HG02759 (cell line): ENCODE measurements around the gene ZNF428.
"Not testable (repeated sequence)": the region's sequence is repeated elsewhere in the genome, so short reads cannot be mapped to it uniquely, and the experiment has no call there.

Experiments used
- ATAC-seq: cut with Tn5 transposase; IDR thresholded peaks from one replicate; pipeline ENCODE4 v1.9.1; 2021; ENCODE audit warnings: mild to moderate bottlenecking, moderate library complexity; ENCODE audit not compliant: unreplicated experiment

ZNF428 gene

GRCh38 chr19:43595605-43595998 lies 23.8 kb downstream of the ZNF428 start:
- ATAC-seq, result peak; percentile 9

DNA sequence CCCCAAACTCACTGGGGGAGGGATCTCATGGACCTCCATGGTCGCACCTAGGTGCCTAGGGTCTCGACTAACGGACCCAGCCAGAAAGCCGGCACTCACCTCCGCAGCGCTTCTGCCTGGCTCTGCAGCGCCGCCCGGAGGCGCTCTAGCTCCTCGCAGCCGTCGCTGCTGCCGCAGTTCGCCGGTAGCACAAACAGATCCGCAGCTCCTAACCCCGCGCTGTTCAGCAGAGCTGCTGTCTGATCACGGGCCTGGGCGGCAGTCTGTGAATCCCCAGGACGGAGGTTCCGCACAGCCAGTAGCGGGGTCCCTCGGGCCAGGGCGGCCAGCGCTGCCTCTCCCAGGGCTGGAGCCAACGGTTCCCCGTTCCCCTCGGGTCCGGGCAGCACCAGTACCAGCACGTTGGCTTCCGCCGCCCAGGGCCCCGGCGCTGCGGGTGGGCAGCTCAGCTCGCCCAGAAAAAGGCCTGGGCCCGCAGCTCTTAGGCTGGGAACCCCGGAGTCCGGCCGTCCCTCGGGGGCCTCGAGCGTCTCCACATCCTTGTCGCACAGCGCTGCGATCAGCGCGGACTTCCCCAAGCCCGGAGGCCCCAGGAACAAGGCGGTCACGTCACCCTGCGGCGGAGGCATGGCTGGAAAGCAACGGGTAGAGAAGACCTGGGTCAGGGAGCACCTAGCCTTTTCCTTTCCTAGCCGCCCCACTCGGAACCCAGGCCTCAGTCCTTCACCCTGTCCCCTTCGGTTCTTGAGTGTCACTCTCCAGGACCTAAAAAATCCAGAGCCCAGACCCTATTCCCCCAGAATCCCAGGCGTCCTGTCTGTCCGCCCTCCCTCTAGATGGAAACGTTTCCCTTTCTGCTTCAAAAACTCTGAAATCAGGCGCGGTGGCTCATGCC lies 24.5 kb downstream of the ZNF428 start:
- ATAC-seq, result peak; percentile 33

DNA sequence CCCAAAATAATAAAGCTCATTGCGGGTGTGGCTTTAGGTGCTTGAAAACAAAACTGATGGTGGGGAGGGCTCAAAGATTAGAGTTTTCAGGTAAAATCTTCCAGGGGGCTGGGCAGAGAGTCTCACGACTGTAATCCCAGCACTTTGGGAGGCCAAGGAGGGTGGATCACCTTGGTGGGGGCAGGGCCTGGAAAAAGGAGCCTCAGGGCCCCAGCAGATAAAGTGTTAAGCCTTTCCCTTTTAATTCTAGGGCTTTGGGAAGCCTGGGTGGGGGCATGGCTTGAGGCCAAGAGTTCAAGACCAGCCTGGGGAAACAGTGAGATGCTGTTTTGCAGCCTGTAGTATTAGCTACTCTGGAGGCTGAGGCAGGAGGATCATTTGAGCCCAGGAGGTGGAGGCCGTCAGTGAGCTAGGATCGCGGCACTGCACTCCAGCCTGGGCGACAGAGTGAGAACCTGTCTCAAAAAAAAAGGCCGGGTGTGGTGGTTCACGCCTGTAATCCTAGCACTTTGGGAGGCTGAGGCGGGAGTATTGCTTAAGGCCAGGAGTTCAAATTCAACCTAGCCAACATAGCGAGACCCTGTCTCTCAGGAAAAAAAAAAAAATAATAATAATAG lies 25.2 kb downstream of the ZNF428 start:
- no peak for ATAC-seq

GRCh38 chr19:43592800-43593350 lies 26.6 kb downstream of the ZNF428 start:
- no peak for ATAC-seq

DNA sequence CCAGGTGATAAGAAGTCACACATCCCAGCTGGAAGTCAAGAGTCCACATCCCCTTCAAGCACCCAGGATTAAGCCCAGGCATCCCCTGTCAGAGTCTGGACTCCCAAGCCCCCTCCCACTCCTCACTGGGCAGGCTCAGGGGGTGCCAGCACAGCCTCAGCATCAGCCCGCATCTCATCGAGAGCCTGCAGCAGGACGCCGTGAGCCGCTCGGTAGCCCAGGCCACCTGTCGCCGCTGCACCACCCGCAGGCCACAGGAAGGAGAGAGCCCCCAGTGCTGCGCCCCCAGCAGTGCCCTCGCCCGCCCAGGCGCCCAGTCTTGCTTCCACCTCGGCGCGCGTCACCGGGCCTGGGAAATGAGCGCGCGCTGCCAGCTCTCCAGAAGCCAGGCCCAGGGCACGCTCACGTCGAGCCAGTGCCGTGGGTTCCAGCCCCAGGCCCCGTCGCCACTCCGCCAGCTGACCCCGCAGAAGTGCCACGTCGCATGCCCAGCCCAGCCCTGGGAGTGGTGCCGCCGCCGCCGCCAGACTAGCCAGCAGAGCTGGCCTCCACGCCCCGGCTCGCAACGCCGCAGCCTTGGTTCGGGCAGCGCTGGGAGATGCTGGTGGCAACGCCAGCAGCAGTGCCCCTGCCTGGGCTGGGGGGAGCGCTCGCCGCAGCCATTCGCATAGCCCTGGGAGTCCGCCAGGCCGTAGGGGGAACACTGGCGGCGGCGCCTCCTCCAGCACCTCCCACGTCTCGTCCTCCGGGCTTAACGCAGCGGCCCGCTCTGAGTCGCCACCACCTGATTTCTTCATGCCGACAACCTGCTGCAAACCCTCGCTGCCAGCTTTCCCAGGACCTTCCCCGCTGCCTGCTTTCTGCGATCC lies 27.3 kb downstream of the ZNF428 start:
- ATAC-seq, result no peak

DNA sequence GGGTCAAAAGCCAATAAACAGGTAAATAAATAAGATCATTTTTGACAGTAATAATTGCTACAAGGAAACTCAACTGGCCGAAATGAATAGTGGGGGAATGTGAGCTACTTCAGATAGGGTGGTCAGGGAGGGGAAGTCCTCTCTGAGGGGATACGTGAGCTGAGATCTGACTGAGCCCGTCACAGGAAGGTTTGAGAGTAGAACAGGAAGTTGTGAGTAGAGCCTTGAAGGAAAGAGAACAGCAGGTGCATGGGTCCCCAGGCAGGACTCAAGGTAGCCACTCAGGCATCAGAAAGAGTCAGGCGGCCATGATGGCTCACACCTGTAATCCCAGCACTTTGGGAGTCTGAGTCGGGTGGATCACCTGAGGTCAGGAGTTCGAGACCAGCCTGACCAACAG lies 29.8 kb downstream of the ZNF428 start:
- no peak for ATAC-seq

DNA sequence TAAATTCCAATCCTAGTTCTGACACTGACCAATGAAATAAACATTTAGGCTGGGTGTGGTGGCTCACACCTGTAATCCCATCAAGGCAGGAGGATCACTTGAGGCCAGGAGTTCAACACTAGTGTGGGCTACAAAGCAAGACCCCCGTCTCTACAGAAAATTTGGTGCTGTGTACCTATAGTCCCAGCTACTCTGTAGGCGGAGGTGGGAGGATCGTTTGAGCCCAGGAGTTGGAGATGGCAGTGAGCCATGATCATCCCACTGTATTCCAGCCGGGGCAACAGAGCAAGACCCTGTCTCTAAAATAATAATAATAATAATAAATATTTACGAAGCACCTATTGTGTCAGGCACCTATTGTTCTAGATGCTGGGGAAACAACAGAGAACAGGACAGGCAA lies 30.2 kb downstream of the ZNF428 start:
- no peak for ATAC-seq

- ATAC-seq, result not testable (repeated sequence)
Measured at GRCh38 chr19:43587029-43587428, 32.4 kb downstream of the ZNF428 start.

- no peak for ATAC-seq
Measured at GRCh38 chr19:43586346-43586745, 33.1 kb downstream of the ZNF428 start.

GRCh38 chr19:43584484-43584883 lies 34.9 kb downstream of the ZNF428 start:
- ATAC-seq, result peak; percentile 42

DNA sequence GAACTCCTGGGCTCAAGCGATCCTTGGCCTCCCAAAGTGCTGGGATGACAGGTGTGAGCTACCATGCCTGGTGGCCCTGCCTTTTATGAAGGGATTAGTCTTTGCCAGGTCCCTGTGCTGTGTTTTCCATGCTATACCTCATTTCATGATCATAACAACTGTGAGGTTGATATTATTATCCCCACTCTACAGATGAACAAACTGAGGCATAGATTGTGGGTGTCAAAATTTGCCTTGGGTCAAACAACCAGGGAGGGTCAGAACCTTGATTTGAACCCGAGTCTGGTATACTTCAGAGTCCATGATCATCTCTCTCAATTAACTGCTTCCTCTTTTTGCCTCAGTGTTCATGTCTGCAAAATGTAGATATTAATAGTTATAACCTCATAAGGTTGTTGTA lies 36.9 kb downstream of the ZNF428 start:
- ATAC-seq, result no peak

DNA sequence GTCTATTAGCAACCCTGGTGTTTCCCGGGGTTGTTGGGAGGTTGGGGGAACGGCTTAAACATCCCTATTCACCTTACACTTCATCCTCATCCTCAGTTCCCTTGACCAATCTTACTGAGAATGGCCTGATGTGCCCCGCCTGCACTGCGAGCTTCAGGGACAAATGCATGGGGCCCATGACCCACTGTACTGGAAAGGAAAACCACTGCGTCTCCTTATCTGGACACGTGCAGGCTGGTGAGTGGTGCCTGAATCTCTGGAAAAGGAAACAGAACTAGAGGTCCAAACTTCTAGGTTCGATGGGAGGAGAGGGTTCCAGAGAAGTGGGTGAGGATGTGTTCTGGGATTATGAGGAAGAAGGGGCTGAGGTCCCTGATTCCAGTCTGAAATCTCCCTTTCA lies 38.0 kb downstream of the ZNF428 start:
- ATAC-seq, result no peak

DNA sequence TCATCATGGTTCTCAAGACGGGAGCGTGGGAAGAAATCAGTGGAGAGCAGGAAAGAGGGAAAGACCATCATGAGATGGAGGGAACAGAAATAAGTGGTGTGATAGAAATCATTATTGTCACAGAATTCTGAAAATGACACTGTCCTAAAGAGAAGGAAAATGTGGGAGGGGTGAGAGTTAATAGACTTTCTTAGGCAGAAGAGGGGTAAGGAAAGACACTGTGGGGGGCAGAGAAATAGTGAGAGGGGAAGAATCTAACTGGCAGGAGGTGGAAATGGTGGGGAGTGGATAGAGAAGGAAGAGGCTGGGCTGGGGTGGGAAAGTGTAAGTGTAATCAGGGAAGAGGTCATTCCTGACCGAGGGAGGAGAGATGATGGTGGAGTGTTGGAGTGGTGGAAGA lies 40.6 kb downstream of the ZNF428 start:
- ATAC-seq, result no peak

GRCh38 chr19:43575955-43576878 lies 43.2 kb downstream of the ZNF428 start:
- ATAC-seq, result no peak

GRCh38 chr19:43575156-43575950 lies 44.1 kb downstream of the ZNF428 start, which contains the start of the genes PINLYP and XRCC1:
TSS of gene PINLYP (plus strand) at chr19:43575801. CDS start at chr19:43577192, 1,391 bp downstream.
TSS of gene XRCC1 (minus strand) at chr19:43575527. CDS start at chr19:43575458, 69 bp downstream.
- ATAC-seq, result peak; percentile 96

DNA sequence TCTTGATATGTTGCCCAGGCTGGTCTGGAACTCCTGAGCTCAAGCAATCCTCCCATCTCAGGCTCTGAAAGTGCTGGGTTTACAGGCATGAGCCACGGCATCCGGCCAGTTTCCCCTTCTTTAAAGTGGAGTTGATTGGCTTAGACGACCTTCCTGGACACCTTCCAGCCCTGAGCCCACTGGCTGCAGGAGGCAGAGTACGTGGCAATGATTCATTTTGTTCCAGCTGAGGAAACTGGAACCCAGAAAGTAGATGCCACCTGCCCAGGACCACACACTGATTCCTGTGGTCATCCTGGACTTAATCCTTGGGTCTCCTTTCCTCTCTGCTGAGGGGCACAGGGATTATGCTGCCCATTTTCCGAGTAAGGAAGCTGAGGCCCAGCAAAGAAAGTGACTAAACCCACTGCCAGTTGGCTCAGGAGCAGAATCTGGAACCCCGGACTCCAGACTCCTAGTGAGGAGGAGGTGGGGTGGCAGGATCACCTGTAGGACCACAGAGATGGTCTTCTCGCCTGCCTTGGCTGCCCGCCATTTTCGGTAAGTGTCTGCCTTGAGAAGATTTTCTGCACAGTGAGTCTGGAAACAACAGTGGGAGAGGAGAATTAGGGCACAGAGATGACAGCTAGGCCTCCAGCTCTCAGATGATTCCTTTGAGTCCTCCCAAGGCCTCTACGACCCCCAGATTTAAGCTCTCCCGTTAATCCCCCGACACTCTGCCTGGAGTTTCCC lies 44.8 kb downstream of the ZNF428 start:
- ATAC-seq, result no peak

DNA sequence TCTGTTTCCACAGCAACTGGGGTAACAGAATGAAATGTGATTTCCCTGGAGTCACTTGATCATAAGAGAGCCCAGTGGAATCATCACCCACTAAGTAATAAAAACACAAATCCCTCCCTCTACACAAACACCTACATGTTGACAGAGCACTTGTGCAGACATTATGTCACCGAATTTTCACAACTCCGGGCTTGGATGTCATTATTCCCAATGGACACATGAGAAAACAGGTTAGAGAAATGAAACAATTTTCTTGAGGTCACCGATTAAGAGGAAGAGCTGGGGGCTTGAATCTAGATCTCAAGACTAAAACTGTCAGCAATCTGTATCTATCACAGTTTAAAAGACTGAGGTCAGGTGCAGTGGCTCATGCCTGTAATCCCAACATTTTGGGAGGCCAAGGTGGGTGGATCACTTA lies 47.2 kb downstream of the ZNF428 start:
- no peak for ATAC-seq

DNA sequence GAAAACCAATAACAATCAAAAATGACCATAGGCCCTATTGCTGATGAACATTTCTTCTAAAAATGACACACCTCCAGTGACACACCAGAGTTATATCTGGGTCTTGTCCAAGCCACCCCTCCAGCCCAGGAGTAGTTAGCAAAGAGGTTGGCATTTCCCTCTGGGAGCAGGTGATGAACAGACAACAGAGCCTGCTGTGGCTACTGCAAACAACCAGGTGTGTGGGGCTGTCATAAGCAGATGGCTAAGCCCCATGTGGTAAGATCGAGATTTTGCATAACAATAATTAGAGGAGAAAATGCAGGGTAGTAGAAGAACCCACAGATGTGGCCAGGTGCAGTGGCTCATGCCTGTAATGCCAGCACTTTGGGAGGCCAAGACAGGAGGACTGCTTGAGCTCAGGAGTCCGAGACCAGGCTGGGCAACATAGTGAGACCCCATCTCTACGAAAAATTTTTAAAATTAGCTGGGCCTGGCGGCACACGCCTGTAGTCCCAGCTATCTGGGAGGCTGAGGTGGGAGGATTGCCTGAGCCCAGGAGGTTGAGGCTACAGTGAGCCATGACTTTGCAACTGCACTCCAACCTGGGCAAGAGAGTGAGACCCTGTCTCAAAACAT lies 49.1 kb downstream of the ZNF428 start:
- no peak for ATAC-seq
